Activated B cell treated with CpG ODN at 0.5 μM for 24 hours (primary cell): ENCODE data around the gene MKI67. TPM values are rescaled to one million over a fixed set of nuclear protein-coding genes. Genes with fewer than 3 reads are reported as not detected.

Experiments
- ATAC-seq: fragments of 200-7000 bp; cut with Tn5 transposase; one replicate; pipeline ENCODE4 v1.10.0; 2021; ENCODE audit warnings: low read depth, mild to moderate bottlenecking, moderate library complexity
- CTCF ChIA-PET: fragments of 350-600 bp; sonication (Branson Sonifier 250); formaldehyde crosslinking; loops from one replicate; lab custom pipeline; 2021; ENCODE audit warnings: antibody characterized with exemption; lab: Charles Lee
- POLR2A ChIA-PET: fragments of 350-600 bp; sonication (Branson Sonifier 250); formaldehyde crosslinking; loops from one replicate; lab custom pipeline; 2021; ENCODE audit warnings: antibody characterized with exemption; lab: Charles Lee
- DNase-seq: peaks from one replicate; pipeline ENCODE4 v3.0.0; 2022
- H3K27ac Mint-ChIP-seq: one replicate; pipeline ENCODE4 v1.8.0; 2020; ENCODE audit warnings: mixed read lengths
- H3K27me3 Mint-ChIP-seq: one replicate; pipeline ENCODE4 v1.8.0; 2021; ENCODE audit warnings: mixed read lengths
- H3K36me3 Mint-ChIP-seq: one replicate; pipeline ENCODE4 v1.8.0; 2021; ENCODE audit warnings: low read depth, mixed read lengths
- H3K4me1 Mint-ChIP-seq: one replicate; pipeline ENCODE4 v1.8.0; 2021; ENCODE audit warnings: mixed read lengths
- H3K4me3 Mint-ChIP-seq: one replicate; pipeline ENCODE4 v1.8.0; 2020; ENCODE audit warnings: mild to moderate bottlenecking, mixed read lengths
- H3K9me3 Mint-ChIP-seq: one replicate; pipeline ENCODE4 v1.8.0; 2020; ENCODE audit warnings: mixed read lengths
- CTCF ChIP-seq: fragments of 200-600 bp; IDR thresholded peaks from one replicate; pipeline ENCODE4 v1.8.0; 2022; ENCODE audit warnings: antibody characterized with exemption, mild to moderate bottlenecking
- intact Hi-C: fragments of 100-400 bp; cut with micrococcal nuclease; formaldehyde crosslinking; loops from one replicate; pipeline ENCODE4 v1.15.1; 2024
- total RNA-seq: library from RNA; stranded (reverse); gene quantifications from 2 replicates; pipeline ENCODE4 v1.2.3, GENCODE V29; 2022

Gene MKI67
- total RNA-seq, 1 donor from 2014 or later: 2.2 TPM

GRCh38 chr10:128161031-128161430, 34.8 kb upstream of the MKI67 start:
- no peak overlapping the region for H3K27ac Mint-ChIP-seq
- no peaks in the 10 kb centered on the region for H3K9me3 Mint-ChIP-seq
- no peak overlapping the region for H3K4me3 Mint-ChIP-seq

GRCh38 chr10:128160297-128160711, 34.1 kb upstream of the MKI67 start:
- intact Hi-C loops: no loop called here
- CTCF ChIA-PET: interaction anchor here (1.5 to 1.7 kb wide), 2 partner anchors 82 to 306 kb away, joined by 4 to 5 read pairs; no protein-coding TSS in a partner anchor
- no peak for DNase-seq
- Mint-ChIP-seq H3K4me3 (no peak overlapping the region), H3K36me3 (no peaks in the 10 kb centered on the region), H3K27ac (no peak overlapping the region), H3K4me1 (peaks cover 26% of the 10 kb centered on the region), H3K9me3 (no peaks in the 10 kb centered on the region), H3K27me3 (peaks cover 29% of the 10 kb centered on the region)
- POLR2A ChIA-PET: interaction anchor here (1.0 kb wide), 1 partner anchor 33 kb away, joined by 3 read pairs; no protein-coding TSS in a partner anchor
- no peak for ATAC-seq
- TF ChIP-seq CTCF: no peak

More at GRCh38 chr10:128161031-128161430, 34.8 kb upstream of the MKI67 start:
- POLR2A ChIA-PET: interaction anchor here (1.0 kb wide), 1 partner anchor 34 kb away, joined by 3 read pairs; no protein-coding TSS in a partner anchor
- ATAC-seq: peak; percentile 56
- H3K36me3 Mint-ChIP-seq: no peaks in the 10 kb centered on the region
- DNase-seq: no peak
- intact Hi-C loops: no loop called here
- no peak for TF ChIP-seq CTCF
- H3K4me1 Mint-ChIP-seq: peaks cover 26% of the 10 kb centered on the region
- peaks cover 25% of the 10 kb centered on the region for H3K27me3 Mint-ChIP-seq
- CTCF ChIA-PET: interaction anchor here (1.7 kb wide), 1 partner anchor 83 kb away, joined by 5 read pairs; no protein-coding TSS in a partner anchor

GRCh38 chr10:128158021-128158795, 32.0 kb upstream of the MKI67 start:
- CTCF ChIA-PET: interaction anchor here (1.3 to 2.2 kb wide), 2 partner anchors 20 to 80 kb away, joined by 3 to 6 read pairs; no protein-coding TSS in a partner anchor
- POLR2A ChIA-PET: no interaction called here
- Mint-ChIP-seq H3K27ac (no peak overlapping the region), H3K4me1 (peaks cover 26% of the 10 kb centered on the region), H3K4me3 (no peak overlapping the region), H3K36me3 (no peaks in the 10 kb centered on the region), H3K9me3 (no peaks in the 10 kb centered on the region), H3K27me3 (peaks cover 36% of the 10 kb centered on the region)
- DNase-seq: no peak
- intact Hi-C loops: no loop called here
- ATAC-seq: no peak
- TF ChIP-seq CTCF: no peak

GRCh38 chr10:128156999-128157755, 31.0 kb upstream of the MKI67 start:
- intact Hi-C loops: no loop called here
- Mint-ChIP-seq H3K27me3 (peaks cover 38% of the 10 kb centered on the region), H3K27ac (no peak overlapping the region), H3K4me1 (peaks cover 25% of the 10 kb centered on the region), H3K9me3 (no peaks in the 10 kb centered on the region), H3K4me3 (no peak overlapping the region), H3K36me3 (no peaks in the 10 kb centered on the region)
- DNase-seq (no peak), ATAC-seq (no peak)
- CTCF ChIA-PET: interaction anchor here (1.3 to 2.2 kb wide), 2 partner anchors 21 to 79 kb away, joined by 3 to 6 read pairs; no protein-coding TSS in a partner anchor
- POLR2A ChIA-PET: no interaction called here
- TF ChIP-seq CTCF: no peak
